Measurements from ENCODE around the gene RGS17.
A peak's percentile ranks its signal among the peaks of the same experiment; 100 is the strongest.
"Not testable (repeated sequence)": the region's sequence is repeated elsewhere in the genome, so short reads cannot be mapped to it uniquely, and the experiment has no call there.

RGS17 gene

DNA sequence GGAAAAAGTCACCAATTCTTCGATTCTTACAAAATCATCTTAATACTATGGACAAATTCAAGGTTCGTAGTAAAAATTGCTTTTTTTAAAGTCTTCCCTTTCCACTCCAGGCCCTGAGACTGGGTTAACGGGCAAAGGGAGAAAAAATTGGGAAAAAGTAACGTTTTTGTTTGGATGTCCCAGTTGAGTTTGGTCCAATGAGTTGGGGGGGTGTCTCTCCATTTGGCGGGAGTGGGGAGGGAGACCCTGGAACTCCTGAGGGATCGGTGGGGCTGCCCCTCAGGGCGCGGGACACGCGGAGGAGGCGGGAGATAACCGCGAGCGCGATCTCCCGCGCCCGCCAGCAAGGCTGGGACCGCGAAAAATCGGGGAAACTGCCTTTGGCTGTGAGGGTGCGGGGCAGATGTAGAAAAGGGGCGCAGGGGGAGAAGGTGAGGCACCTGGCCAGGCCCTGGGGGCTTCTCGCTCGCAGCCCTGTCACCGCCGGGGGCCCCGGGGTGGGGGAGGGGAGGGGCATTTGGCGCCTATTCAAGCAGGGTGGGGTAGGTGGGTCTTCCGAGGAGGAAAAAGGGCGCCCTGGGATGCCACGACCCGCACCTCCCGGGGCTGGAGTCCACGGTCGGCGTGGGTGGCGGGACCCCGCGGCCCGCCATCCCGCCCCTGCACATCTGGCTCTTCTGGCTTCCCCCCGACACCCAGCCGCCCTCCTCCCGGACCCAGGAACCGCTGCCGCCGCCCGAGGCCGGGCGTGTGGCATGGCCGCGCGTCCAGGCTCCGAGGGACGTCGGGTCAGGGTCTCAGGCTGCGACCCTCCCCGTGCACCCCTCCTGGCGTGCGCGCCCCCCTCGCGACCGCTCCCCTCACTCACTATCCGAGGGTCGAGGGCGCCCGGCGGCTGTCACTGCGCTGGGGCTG is 148.8 kb downstream of the RGS17 start:
- no peak for DNase-seq

DNA sequence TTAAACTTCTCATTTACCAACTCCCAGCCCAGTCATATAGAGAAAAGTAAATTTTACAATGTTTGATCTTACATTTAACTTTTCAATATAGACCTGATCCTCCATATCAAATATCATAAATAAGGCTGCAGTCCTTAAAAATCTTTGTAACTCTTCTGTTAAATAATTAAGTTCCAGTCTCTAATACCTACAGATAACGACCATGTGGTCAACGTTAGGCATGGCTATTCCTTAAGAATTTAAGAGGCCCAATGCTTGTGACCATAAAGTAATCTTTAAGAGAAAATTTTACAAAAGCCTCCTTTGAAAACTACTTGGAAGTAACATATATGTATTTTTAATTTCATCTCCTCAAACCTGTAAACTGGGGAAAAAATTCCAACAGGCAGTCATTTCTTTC is 149.9 kb downstream of the RGS17 start:
- DNase-seq, result no peak

DNA sequence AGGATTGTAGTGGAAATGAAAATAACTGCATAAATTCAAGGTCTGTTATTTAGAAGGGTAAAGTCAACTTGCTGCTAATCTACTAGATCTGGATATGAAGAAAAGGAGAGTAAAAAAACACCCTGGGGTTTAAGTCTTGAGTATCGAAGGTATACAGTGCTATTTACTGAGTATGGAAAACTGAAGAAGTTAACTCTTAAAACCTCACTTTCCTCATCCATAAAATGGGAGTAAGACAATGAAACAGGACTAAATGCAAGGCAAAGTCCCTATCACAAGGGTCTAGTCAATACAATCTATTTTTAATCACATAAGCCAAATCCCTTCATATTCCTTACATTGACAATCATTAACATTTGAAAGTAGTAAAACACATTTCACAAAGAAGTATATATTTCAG is 150.4 kb downstream of the RGS17 start:
- no peak for DNase-seq

- DNase-seq, result no peak
These were observed 152.0 kb downstream of the RGS17 start for GRCh38 chr6:152979116-152979515.

DNA sequence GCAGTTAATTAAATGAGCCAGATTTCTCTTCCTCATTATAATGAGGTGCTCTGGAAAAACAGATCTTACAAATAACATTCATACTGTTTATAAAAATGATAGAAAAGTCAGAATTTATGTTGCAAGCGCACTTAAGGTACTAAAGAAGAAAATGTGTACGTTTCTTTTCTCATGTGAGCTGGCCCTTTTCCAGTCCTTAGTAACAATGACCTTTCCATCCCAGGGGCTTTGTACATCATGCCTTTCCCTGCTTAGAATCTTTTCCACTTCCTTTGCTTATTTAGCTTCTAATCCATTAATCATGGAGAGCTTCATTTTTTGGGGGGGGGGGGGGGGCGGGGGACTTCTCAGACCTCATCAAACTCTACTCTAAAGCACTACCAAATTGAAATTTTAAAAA is 153.0 kb downstream of the RGS17 start:
- no peak for DNase-seq

- no peak for DNase-seq
These were observed 153.5 kb downstream of the RGS17 start for GRCh38 chr6:152977556-152977955.

GRCh38 chr6:152976749-152977148 is 154.3 kb downstream of the RGS17 start:
- DNase-seq, result no peak

DNA sequence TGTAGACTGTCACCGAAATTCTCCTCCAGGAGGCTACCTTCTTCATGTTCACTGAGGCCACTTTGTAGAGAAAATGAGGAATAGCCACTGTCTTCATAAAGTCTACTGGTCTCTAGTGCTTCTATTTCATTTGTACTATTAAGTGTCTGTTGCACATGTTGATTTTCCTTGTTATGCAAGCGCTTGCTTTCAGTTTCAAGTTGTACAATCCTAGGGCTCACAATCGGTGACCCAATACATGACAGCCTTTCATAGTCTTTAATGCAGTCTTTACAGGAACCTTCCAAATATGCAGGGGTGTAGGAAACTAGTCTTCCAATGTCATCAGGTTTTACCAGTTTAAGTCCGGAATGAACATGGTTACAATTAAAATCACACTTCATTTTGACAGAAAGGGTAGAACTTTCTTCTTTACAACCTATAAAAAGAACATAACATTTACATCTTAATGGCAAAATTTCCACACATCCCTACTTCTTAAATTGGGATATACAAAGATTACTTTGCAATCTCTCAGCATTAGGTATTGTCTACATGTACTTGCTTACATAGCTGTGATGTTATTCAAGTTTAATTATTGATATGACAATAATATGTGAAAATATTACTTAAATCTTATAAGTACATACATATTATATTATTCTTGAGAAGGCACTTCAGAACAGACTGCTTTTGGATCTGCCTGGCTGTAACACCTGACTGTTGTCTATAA is 155.7 kb downstream of the RGS17 start:
- DNase-seq, result peak; percentile 57

DNA sequence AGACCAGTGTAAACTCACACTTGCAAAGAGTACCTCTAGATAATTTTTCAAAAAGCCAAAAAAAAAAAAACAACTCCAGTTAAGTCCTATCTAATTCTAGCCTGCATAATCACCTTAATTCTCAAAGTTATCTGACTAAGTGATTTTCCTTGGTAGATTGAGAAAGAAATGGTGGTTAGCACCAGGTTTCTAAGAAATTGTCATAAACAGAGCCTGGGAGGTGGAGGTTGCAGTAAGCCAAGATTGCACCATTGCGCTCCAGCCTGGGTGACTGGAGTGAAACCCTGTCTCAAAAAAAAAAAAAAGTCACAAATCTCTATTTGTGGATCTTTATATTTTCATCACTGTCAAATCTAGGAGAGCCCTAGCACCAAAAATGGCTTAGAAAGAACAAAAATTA is 157.2 kb downstream of the RGS17 start:
- DNase-seq, result no peak

DNA sequence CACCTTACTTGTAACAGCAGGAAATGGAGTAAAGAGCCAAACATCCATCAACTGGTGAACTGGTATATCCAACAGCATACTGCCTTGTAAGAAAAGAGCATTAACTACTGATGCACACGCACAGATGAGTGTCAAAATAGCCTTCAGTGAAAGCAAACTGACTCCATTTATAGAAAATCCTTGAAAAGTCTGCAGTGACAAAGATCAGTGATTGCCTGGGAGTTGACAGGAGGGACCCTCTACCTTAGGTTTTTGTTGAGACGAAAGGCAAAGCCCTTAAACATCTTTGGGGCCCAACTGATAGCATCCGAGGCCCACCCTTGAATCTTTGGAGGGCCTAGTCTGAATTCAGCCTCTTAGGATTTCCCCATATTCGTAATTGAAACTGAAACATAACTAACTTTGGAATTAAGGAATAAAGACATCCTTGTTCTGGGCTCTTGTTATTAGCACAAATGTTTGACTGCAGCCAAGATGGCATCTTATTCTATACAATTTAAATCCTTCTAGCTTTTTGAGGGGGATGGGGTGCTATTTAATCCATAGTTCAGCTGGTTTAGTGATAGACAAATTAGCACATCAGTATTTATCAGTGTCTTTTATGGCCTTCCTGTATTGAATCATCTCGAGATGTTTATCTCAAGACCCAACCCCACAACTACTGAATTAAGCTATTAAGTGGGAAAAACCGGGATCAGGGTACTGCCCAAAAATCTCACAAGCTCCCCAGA is 161.2 kb downstream of the RGS17 start:
- no peak for DNase-seq

DNA sequence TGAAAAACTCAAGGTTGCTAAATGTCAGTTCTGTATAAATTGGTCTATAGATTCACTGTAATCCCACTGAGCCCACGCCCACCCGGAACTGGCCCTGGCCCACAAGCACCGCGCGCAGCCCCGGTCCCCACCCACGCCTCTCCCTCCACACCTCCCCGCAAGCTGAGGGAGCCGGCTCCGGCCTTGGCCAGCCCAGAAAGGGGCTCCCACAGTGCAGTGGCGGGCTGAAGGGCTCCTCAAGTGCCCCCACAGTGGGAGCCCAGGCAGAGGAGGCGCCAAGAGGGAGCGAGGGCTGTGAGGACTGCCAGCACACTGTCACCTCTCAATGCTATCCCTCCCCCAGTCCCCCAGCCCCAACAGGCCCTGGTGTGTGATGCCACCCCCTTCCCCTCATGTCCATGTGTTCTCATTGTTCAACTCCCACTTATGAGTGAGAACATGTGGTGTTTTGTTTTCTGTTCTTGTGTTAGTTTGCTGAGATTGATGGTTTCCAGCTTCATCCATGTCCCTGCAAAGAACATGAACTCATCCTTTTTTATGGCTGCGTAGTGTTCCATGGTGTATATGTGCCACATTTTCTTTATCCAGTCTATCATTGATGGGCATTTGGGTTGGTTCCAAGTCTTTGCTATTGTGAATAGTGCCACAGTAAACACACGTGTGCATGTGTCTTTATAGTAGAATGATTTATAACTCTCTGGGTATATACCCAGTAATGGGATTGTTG is 164.8 kb downstream of the RGS17 start:
- not testable (repeated sequence) for DNase-seq

- no peak for DNase-seq
These were observed 171.7 kb downstream of the RGS17 start for GRCh38 chr6:152959333-152959732.

DNA sequence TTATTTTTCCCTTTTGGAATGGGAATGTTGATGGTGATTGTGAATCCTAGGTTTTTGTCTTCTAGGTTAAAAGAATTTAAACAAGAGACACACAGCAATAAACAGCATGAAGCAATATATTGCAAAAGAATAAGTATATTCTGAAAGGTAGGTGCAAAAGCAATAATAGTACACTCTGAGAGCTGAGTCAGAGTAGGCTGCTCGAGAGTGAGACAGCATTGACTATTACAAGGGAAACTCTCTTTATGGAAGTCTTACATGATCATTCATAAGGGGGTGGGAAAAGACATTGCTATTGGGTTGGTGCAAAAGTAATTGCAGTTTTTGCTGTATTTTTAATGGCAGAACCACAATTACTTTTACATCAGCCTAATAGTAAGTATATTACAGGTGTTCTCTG is 173.3 kb downstream of the RGS17 start:
- DNase-seq, result no peak

Data from CD4-positive, alpha-beta T cell treated with Interleukin-10 for 1 hour (primary cell).